ENCODE measurements around the gene PIP4K2A.

The PIP4K2A gene

DNA sequence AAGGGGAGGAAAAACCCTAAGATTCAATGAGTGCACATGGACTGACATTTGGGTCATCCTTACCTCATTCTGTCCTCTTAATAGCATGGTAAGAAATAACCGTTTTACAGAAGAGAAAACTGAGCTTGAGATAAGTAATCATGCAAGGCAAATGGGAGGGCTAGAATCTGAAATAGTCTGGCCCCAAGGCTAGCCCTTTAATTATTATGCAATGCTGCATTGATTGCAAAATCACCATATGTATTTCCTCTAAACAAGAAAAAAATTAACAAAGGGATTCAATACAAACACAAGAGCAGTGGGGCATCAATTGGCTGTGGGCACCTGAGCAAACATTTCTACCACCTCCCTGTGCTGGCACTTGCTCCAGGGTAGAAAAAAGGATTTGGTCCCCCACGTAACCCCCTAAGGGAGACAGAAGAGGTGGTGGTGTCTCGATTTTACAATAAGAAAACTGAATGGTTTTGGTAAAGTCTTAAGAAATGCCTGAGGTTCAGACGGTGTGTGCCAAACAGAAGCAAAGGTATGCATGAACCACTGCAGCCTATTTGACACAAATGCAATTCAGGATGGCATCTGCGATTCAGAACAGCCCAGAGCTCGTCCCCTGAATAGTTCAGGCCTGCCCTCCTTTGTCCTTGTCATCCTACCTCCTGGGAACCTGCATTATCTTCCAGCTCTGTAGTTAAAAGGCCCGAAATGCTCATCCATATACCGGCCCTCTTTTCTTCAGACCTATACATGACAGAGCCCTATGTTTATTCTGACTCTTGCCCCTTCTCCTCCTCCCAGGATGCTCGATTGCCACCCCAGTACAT lies 23.6 kb downstream of the PIP4K2A start:
- no peak for DNase-seq

DNA sequence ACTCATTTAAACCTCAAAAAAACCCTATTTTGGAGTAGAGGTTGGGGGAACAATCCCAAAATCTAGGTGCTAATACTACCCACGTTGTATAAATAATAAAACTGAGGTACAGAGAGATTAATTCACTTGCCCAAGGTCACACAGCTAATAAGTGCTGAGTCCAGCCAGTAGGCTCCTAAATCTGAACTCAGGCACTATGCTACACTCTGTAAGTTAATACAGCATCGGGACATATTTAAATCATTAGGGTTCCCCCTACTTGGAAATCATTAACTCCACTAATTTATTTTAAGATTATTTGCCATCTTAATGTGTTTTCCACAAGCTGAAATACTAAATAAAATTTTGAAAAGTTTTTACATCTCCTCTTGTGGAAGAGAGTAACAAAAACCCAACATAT lies 24.2 kb downstream of the PIP4K2A start:
- no peak for DNase-seq

DNA sequence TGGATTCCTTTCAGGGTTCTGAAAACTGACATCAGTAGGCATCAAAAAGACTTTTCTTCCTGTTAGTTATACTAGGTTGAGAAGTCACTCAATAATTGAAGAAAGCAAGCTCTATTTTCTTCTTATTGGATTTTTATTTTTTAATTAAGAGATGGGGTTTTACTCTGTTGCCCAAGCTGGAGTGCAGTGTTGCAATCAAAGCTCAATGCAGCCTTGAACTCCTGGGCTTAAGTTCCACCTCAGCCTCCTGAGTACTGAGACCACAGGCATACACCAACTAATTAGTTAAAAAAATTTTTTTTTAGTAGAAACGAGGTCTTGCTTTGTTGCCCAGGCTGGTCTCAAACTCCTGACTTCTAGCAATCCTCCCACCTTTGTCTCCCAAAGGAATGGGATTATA lies 28.0 kb downstream of the PIP4K2A start:
- no peak for DNase-seq

DNA sequence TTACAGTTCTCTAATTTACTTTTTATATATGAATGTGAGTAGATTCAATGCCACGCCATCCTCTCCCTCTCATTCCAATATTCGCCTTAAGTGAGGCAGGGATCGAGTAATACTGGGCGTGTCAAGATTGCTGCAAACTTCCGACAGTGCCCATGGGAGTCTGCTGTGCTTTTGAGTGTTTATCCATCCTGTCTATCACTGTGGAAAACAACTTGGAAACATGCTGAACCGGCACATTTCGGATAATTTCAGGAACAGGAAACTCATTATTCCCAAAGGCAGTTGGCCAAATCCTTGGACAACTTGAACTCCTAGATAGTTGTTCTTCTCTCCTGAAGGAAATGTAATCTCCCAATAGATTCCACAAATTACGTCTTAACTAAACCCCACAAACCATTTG lies 28.5 kb downstream of the PIP4K2A start:
- no peak for DNase-seq

DNA sequence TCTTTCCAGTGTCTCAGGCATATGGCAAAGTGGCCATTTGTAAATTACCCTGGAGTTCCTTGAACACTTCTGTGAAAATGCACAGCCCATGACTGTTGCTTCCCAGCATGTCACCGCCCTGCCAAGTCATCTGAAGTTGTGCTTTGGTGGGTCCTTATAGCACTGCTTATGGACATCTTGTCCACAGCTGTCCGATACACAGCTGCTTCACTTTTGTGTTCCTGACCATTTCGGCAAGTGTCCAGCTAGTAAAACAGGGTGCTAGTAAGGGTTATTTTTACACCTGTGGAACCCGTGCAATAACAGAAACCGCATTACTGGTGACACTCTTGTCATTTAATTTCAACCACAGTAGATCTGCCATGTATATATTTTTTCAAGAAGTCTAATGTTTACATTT lies 29.7 kb downstream of the PIP4K2A start:
- DNase-seq: no peak

DNA sequence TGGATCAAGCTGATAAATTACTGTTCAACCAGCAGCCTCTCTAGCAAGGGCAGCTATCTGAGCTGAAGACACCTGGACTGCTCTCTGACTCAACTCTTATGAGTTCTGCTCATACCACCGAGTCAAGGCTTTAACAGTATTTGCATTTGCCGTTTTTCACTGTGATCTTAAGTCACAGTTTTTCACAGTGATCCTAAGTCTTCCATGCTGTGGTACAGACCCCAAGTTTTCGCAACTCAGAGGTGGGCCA lies 31.3 kb downstream of the PIP4K2A start:
- DNase-seq: no peak

DNA sequence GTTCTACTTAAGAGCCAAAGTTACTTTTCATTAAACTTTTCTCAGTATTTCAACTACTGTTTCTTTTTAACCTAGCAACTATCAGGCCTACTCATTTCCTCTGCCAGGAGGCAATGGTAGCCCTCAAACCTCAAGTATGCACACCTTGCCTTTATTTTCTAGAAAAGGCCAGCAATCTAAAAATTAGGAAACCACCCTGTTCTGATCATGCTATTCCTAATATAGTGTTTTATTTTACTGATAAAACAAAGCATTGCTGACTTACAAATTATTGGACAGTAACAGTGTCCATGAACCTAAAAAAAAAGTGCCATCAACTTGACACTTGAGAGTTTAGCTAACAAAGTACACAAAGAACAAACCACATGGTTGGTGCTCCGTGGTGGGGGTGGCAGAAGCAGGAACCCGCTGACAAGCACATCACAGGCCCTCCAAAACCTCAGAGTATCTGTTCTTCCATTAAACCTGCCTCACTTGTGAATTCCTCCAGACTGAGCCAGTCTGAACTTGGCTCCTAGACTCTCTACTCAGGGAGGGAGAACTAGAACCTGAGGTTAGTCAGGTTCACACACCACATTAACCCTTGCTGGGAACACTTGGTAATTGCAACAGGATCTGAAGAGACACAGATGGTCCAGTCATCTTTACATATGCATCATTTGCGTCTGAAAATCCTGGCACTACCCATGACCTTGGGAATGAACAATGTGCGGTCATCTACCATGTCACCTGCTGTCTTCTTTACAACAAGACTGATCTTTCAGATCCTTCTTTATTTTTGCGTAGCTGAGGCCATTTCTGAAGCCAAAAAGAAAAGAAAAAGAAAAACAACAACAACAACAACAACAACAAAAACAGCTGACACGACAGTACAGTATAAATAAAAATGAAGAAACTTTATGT lies 31.9 kb downstream of the PIP4K2A start:
- DNase-seq: peak in 1 of 2 donors; percentile 32

DNA sequence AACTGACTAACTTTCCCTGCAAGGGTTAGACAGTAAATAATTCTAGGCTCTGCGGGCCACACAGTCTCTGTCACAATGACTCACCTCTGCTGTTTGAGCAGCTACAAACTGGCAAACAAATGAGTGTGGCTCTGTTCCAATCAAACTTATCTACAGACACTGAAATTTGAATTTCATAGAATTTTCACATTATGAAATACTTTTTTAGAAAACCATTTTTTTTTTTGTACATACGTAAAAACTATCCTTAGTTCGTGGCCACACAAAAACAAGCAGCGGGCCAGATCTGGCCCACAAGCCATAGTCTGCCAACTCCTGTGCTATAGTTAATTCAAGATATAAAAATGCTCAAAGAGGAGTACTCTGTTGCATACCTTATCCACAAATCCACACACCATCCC lies 32.6 kb downstream of the PIP4K2A start:
- peak in 1 of 2 donors; percentile 25 for DNase-seq

DNA sequence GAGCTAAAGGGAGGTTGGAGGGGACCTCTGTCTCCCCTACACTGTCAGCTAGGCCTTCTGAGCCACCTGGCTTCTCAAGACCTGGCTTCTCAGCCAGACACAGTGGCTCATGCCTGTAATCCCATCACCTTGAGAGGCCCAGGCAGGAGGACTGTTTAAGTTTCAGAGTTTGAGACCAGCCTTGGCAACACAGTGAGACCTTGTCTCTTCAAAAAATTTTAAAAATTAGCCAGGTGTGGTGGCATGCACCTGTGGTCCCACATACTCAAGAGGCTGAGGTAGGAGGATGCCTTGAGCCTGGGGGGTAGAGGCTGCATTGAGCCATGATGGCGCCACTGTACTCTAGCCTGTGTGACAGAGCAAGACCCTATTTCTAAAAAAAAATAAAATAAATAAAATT lies 33.1 kb downstream of the PIP4K2A start:
- no peak for DNase-seq

DNA sequence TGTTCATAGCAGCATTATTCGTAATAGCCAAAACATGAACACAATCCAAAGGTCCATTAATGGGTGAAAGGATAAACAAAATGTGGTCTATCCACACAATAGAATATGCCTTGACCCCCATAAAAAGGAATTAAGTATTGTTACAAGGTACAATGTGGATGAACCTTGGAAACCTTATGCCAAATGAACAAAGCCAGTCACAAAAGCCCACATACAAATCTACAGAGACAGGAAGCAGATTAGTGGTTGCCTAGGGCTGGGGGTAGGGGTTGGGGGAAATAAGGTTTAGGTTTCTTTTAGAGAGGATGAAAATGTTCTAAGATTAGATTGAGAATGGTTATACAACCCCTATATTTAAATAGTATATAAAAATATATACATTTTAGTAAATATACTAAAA lies 34.8 kb downstream of the PIP4K2A start:
- no peak for DNase-seq

DNA sequence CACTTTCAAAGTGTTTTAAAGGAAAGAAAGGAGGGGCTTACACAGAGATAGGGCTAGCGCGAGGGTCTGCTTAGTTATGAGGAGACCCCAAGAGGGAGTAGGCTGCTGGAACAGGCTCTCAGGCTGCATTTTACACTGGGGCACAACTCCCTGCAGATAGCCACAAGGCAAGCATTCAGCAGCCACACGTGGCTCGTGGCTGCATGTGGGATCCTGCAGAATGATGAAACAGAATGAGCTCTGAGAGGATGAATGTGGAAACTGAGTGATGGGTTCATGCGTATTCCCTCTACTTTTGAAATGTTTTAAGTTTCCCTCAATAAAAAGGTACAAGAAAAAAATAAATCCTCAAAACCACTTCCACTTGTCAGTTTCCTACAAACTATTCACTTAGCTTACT lies 37.0 kb downstream of the PIP4K2A start:
- DNase-seq: no peak

DNA sequence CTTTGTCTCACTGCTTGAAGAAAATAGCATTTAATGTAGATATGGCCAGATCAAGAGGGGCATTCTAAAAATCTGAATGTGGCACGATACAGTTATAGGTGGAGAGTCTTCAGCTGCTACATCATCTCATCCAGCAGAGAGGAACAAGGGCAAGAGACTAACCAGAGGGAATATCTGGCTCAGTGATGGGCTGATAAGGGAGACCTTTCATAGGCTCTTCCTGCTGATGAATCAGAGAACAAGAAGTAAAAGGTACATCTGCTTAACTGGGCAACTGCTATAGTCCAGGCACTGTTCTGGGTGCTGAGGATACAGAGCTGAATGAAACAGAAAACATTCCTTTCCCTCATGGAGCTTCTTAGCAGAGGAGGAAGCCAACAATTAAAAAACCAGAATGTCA lies 37.9 kb downstream of the PIP4K2A start:
- no peak for DNase-seq

DNA sequence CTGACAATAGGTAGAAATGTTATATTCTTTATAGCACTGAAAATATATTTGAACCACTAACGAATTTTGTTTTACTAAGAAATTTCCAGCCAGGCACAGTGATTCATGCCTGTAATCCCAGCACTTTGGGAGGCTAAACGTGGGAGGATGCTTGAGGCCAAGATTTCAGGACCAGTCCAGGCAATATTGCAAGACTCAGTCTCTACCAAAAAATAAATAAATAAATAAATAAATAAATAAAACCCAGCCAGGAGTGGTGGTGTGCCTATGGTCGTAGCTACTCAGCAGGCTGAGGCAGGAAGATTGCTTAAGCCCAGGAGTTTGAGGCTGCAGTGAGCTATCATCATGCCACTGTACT lies 39.8 kb downstream of the PIP4K2A start:
- DNase-seq: no peak

DNA sequence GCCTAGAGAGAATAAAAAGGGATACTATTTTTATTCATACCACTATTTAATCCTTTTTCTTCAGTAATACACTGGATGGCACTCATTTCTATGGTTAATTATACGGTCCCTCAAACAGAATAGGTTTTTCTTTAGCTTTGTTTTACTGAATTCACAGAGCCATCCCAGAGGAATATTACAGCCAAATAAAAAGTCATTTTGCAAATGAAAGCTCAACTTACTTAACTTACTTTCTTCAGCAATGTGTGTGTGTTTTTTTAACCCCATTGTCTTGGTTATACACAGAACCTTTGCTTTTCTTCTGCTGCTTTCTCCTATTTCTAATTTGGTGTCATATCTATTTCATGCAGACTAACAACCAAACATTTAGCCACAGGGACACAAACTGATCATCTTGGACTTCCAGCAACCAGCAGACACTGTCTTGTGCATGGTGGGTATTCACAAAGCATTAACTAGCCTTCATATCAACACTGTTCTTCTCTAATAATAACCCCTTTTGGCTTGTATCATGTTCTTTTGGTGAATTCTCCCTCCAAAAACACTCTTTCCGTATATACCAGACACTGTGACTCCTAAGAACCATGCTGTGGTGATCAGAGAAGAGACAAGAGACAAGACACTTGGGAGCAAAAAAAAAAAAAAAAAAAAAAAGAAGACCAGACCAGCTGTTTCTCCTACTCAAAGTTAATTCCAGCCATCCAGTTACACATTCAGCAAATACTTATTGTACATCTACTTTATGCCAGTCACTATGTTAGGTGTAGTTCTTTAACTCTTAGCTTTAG lies 40.4 kb downstream of the PIP4K2A start:
- no peak for DNase-seq

DNA sequence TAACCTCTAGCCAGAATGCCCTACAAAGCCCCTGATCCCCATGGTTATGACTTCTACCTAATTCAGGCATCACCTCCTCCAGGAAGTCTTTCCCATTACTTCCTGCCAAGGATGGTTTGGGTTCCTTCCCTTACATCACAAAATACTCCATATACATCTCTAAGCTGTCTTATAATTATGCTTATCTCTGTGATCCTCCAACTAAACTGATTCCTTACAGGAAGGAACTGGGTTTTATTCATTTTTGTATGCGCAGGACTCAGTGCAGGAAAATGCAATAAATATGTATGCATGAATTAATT lies 41.3 kb downstream of the PIP4K2A start:
- DNase-seq: no peak

DNA sequence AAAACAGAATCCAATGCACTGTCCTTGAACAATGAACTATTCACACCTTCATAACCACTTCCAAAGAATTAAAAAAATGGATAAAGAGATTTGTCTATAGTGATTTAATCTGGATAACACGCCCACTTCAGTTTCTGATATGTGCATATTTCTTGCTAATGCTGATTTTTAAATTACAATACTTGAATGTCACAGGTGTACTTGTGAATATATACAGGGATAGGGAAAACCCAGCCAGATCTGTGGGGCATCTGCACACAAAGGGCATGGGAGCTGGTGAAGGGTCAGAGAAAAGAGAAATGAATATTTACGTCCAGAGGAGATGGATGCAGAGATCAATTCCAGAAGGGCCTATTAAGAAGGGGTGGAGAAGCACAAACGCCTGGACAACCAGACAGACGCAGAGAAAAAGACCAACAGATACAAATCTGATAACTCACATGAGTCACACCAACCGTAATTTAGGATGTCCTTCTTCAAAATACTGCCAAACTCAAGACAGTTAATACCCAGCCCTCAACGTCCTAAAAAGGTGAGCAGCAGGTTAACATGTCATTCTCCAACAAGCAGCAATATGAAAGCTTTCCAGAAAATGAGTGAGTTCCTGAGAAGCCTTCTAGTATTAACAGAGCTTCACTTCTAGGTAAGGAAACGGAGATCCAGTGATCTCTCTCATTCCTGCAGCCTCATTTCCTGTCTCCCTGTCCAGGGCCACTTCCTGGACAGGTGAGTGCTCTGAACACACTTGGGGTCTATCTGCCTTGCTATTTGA lies 41.9 kb downstream of the PIP4K2A start:
- DNase-seq: no peak

DNA sequence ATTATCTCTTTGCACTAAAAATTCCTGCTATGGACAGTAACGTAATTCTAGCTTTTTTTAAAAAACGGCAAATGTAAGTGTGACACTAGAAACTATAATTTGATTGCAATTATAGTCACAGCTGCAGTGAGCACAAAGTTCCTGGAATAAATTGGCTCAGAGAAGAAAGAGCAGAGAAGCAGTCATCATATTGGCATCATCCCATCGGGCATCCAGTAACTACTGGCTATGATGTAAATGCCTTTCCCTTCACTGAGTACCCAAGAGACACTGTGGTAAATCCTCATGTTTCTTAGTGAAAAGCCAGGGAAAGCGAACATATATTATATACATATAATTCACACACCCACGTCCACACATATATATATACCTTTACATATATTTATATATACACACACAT lies 43.6 kb downstream of the PIP4K2A start:
- no peak for DNase-seq

DNA sequence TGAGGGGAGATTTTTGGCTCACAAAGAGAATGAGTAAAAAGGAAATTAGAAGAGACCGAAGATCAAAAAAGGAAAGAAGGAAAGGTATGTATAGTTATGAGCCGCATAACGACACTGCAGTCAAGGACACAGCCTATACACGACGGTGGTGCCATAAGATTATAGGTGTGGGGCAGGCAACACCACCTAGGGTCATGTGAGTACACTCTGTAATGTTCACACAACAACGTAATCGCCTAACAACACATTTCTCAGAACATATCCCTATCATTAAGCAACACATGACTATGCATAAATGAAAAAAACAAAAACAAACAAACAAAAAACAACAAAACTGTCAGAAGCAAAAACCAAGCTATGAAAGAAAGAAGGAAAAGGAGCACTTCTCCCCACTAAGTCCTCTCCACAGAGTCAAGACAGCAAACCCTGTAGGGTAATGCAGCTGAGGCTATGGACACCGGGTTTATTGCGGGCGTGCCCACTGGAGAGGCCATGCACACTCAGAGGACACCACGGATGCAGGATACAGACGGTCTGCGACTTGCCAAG lies 45.1 kb downstream of the PIP4K2A start:
- no peak for DNase-seq

DNA sequence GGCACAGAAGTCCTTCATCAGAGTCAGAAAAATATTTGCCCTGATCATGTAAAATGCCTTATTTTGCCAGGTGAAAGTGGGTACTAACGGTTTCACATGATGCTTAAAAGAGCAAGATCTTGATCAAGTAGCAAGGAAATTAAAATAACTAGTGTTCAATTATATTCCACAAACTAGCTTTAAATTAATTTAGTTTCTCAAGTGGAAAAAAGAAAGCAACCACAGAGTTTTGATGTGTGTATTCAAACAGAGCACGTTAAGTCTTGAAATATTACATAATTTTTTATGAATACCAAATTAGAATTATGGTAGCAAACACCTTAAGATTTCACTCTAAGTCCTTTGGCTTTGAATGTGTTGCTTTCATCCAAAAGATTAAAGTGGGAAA lies 47.3 kb downstream of the PIP4K2A start:
- DNase-seq: no peak

DNA sequence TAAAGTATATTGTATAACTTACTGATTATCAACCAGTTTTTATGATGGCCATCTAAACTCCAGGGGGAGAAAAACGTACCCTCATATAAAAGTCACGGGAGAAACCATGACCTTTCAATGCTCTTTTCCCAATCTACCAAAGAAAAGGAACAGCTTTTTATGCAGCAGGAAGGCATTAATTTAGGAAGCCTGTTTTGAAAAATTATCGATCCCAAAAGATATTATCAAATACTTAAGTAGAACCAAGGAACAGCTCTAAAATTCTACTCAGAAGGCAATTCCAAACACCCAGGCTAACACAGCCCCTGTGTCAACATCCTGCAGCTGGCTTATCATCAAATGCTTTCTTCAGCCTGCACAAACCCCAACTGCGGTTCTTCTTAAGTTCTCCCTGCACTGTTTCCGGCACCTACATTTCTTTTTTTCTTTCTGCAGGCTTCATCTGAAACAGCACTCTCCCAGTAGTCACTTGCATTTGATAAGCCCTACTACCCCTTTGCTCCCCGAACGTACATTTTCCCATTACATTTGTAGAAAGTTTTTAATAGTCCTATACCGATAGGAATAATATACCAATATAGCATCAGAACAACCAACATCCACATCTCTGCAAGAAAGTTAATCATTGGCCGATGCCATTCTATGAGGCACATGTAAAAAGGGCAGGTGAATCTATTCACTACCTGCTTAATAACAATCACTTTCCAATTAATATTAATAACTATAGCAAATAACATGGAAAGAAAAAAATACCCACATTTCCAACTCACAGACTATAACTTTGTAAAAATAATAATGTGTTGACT lies 47.9 kb downstream of the PIP4K2A start:
- no peak for DNase-seq

DNA sequence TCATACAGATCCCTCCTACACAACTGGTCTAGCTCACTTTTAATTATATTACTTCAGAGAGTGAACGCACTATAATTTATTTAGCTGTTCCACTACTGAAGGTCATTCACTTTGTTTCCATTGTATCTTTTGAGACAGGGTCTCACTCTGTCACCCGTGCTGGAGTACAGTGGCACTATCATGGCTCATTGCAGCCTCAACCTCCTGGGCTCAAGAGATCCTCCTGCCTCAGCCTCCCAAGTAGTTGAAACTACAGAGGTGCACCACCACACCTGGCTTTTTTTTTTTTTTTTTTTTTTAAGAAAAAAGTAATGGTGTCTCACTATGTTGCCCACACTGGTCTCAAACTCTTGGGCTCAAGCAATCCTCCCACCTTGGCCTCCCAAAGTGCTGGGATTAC lies 49.0 kb downstream of the PIP4K2A start:
- DNase-seq: no peak

DNA sequence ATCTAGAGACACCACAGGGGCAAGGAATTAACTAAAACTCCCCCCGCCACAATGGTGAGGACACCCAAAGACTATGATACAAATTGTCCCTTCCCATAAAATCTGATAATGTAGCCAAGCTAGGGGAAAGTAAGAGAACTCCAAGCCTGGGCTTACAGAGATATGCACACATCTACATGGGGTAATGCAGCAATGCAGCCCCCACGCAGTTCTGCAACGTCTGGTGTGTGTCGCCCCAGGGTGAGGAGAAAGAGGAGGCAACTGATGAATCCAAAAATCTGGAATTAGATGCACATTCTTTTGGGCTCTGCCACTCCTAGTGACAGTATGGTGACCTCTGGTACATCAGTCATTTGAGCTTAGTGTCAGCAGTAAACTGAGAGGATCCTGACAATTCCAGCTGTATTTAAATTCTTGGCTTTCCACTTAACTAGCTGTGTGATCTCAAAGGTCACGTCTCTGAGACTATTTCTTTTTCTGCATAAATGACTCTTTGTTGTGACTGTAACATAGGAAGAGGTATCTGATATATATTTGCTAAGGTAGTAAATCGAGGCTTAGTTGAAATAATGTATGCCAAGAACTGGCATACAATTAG lies 51.5 kb downstream of the PIP4K2A start:
- DNase-seq: no peak

Measured in stimulated activated CD4-positive, alpha-beta T cell treated with anti-CD3 and anti-CD28 coated beads, Interleukin-2, amount 100 ng/mL, for 48 hours (primary cell).